Stromal cell of bone marrow (primary cell): ENCODE results near the gene ILDR1.

Experiments used
- DNase-seq: peaks from one replicate; pipeline ENCODE4 v3.0.0-alpha.2; 2012; ENCODE audit warnings: low read depth

Gene ILDR1

DNA sequence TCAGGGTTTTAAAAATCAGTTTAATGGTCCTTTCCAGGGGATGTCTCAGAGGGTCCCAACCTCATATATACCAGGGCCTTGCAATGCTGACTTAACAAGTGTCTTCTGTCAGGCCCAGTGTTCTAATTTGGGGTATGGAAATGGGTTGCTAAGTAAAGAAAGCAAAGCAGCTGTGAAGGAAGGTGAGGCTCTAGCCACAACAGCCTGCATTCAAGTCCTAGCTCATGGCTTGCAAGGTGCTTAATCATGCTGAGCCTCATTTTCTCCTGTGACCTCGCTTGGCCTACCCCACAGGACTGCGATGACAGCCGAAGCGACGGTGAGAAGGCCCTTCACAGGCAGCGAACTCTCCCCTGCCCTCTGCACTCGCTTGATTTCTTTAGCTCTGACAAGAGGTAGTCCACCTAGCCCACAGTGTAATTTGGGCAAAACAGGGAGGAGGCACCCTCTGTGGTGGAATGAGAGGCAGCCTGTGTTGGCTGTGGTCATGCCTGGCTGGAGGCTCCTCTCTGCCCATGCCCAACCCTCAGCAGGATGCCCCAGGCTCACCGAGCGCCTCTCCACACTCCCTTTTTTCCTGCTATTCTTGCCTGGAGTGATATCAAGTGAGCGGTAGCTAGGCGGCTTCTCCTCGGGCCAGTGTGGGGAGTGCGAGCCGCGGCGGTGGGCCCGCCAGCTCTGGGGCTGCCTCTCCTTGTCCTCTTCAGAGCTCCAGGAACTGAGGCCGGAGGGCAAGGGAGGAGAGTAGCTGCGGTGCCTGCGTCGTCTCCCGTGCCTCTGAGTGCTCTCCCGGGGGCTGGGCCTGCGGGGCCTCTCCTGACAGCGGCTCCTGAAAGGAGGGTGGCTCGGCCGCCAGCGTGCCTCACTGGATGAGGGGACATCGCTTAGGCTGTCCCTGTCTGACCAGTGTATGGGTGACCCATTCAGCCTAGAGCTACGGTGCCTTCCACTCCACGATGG lies 29.2 kb downstream of the ILDR1 start:
- no peak for DNase-seq

DNA sequence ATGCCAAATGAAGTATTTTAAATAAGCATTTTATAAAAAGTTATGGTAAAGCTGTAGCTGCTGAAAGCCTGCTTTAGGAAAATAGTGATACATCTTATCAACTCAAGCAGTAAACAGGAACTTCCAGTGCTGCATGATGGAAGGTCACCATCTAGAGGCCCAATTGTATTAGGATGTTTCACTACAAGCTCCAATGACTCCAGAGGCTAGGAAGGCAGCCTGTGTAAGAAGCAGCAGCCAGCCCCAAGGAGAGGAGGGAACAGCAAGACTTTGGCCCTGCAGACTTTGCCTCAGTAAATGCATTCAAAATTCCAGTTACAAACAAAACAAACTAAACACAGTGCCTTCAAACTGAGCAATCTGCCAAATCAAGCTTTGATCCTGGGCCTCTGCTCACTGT lies 32.1 kb downstream of the ILDR1 start:
- DNase-seq: no peak

DNA sequence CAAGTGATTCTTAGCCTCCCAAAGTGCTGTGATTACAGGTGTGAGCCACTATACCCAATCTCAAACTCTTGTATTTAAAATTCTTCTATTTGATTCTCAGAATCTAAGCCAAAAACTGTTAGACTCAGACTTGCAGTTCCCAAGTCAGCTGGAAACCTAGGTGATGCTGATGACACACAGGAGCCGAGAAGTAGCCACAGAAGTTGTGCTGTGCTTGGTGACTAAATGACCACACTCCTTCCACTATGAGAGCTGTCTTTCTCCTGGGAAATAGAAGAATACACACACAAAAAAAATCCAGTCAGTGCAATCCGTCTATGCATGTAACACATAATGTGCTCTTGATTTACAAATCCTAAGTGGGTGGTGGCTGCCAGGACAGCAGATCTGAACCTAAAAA lies 33.9 kb downstream of the ILDR1 start:
- DNase-seq: no peak

DNA sequence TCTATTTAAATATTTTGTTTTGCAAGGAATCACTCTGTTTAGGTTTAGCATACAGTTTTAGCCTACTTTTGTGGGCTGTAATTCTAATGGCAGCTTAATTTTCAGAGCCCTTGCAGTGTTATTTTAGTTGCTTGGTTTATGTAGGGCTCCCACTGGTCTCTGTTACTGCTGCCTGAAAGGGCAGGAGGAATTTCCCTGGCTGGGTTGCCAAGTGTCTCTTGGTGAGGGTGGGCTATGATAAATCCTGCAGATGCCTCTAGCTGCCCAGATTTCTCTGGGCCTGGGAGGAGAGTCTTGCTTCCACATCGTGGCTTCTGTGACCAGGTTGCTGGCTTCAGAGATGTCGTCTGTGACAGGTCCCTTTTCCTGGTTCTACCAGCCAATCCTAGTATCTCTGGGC lies 36.2 kb downstream of the ILDR1 start:
- DNase-seq: no peak

DNA sequence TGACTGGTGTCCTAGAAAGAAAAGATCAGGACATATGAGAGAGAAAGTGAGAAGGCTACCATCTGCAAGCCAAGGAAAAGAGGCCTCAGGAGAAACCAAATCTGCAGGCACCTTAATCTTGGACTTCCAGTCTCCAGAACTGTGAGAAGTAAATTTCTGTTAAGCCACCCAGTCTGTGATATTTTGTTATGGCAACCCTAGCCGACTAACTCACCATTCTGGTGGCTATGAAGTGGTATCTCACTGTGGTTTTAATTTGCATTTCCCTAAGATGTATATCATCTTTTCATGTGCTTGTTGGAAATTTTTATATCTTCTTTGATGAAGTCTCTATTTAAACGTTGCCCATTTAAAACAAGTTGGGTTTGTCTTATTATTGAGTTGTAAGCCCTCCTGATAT lies 40.6 kb downstream of the ILDR1 start:
- no peak for DNase-seq

DNA sequence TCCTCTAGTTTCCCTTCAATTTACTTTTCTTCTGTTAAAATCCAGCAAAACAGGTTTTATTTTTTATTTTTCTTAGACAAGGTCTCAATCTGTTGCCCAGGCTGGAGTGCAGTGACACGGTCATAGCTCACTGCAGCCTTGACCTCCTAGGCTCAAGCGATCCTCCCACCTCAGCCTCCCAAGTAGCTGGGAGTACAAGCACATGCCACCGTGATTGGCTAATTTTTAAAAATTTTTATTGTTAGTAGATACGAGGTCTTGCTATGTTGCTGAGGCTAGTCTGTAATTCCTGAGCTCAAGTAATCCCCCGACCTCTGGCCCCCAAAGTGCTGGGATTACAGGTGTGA lies 41.6 kb downstream of the ILDR1 start:
- no peak for DNase-seq

DNA sequence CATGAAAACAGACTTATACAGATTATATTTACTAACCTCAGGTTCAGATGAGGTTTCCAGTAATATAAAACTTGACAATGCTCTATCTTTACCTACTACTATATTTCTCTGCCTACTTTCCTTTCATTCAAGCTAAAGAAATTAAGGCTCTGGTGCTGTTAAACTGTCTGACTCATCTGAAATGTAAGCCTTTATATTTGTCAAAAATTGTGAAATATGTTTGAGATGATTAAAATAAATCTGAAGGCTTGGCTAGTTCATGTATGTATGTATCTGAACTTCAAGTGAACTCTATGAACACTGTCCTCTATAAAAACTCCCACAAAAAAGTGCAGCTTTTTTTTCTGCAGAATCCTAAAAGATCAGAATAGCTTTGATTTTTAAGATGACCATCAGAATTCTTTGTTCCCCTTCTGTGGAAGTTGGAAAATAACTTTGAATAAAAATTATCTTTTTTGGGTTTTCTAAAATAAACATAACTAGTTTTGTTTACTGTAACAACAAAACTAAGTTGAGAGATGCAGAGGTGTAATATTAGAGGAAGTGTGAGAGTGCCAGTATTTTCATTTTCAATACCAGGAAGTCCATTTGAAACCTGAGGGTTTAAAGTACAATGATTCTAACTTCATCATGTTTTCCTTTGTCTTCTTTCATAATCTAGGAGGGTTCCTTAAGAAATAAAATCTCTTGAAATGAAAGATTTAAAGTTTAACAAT lies 42.2 kb downstream of the ILDR1 start:
- no peak for DNase-seq

DNA sequence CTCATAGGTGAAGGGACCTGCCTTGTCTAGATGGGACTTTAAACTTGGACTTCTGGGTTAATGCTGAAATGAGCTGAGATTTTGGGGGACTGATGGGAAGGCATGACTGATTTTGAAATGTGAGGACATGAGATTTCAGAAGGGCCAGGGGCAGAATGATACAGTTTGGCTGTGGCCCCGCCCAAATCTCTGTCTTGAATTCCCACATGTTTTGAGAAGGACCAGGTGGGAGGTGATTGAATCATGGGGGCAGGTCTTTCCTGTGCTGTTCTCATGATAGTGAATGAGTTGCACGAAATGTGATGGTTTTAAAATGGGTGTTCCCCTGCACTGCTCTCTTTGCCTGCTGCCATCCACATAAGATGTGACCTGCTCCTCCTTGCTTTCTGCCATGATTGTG lies 42.8 kb downstream of the ILDR1 start:
- no peak for DNase-seq

DNA sequence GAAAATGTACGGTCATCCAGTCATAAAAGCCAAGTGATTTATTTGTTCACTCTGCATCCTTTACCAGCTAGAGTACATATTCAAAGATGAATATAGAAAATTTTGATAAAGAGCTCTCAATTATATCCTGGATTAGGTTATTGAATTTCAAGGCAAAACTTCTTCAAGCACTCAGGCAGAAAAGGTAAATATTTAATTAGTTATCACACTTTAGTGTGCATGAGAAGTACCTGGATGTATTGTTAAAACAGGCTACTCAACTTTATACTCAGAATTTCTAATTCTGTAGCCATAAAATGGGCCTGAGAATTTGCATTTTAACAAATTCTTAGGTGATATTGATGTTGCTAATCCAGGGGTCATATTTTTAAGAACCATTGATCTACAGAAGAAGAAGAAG lies 45.3 kb downstream of the ILDR1 start:
- no peak for DNase-seq

DNA sequence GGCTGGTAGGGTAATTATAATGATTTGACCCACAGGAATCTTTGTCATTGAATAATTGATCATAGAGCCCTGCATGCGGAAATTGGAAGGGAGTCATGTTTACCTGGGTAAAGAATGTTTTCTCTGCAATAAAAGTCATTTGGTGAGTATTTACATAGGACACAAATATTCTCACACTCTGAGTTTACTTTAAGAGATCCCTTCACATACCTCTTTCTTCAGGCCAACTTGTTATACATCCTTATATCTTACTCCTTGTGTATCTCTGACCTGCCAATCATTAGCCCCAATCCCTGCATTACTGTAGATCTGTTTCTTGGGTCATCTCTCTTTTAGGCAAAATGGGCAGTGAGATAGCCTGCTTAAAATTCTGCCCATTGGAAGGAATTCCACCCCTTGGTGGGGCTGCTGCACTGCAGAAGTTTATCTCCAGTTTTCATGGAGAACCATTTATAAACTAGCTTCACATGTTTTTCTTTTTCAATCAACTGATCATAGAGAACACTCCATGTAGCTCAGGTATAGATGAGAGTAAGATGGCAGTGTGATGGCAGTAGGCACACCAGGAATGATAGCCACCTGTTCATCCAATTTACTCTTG lies 46.2 kb downstream of the ILDR1 start:
- no peak for DNase-seq

DNA sequence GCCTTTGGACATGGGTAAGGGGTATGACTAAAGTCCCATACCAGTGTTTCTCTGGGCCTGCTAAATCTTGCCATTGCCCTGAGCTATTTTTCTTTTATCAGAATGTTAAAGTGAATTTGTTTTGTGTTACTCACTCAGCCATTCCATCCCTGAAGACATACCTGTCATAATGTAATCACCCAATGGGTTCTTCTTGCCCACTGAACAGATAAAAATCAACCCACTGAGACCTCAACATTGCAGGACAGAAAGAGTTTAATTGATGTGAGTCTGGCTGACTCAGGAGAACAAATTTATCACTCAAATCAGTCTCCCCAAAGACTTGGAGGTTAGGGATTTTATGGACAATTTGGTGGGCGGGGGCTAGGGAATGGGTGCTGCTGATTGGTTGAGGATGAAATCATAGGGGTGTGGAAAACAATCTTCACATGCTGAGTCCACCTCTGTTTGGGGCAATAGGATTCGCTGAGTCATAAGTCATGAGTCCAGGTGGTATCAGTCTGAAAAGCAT lies 47.4 kb downstream of the ILDR1 start:
- DNase-seq: no peak

DNA sequence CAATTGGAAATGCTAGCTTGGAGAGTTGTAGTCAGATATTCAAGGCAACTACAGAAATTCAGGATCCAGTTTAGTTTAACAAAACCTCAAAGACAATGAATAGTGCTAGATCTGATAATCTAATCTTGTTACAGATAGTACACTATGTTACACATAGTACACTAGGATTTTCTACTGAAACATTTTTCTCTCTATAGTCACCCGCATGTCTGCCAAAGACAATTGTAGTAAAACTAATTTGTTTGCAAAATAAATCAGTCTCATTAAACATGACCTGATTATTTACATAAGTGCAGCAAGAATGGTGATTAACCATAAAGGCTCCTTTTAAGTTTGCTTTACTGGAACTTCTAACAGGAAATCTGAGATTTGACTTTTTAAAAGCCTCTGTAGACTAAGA lies 52.0 kb downstream of the ILDR1 start:
- DNase-seq: no peak

DNA sequence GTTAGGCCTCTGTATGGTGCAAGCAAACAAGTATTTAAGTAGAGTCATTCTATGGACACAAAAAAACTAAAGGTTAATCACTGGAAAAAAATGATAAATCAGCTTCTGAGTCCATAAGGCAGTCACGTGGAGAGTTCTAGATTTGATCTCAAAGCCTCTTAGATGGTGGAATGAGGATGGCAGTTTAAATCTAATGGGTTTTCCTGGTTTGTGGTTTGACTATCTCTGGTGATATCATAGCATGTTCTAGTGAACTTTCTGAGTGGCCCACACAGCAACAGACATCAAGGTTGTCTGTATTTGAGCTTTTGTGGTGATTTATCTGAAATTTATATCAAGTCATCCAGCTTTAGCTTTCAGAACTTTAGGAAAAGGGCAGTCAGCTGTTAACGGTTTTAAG lies 52.4 kb downstream of the ILDR1 start:
- no peak for DNase-seq

DNA sequence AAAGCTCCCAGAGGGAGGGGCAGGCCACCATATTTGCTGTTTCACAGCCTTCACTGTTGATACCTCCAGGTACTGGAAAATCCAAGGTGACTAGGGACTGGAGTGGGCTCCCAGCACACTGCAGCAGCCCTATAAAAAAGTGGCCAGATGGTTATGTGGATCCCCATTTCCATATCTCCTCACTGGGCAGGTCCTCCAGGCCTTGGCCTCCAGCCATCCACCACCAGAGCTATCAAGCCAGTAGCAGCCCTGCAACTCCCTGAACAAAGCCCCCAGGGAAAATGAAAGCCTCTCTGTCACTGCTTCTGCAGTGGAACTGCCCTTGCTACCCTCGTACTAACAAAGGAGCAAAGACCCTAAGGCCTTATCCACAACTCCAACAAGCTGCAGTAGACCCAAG lies 58.4 kb downstream of the ILDR1 start:
- DNase-seq: no peak

DNA sequence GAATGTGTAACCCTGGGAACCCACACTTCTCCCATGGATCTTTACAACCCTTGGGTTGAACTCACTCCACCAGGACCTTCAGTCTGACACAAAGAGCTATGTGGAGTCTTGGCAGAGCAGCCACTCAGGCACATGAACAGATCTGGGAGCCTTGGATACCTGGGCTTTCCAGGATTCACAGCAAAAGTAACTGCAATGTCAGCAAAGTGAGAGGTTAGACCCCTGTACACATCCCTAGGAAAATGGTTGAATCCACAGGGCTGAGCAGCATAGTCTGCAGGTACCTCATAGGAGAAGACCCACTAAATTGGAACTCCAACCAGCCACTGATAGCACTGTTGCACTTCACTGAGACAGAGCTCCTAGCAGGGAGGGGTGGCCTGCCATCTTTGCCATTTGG lies 59.6 kb downstream of the ILDR1 start:
- DNase-seq: no peak

DNA sequence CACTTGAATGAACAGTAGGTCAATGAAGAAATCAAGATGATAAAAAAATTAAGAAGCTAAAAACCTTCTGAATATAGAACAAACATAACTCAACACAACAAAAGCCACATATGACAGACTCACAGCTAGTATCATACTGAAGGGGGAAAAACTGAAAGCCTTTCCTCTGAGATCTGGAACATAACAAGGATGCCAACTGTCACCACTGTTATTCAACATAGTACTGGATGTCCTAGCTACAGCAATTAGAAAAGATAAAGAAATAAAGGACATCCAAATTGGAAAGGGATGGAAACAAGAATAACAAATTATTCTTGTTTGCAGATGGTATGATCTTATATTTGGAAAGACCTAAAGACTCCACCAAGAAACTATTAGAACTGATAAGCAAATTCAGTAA lies 60.8 kb downstream of the ILDR1 start:
- DNase-seq: no peak

DNA sequence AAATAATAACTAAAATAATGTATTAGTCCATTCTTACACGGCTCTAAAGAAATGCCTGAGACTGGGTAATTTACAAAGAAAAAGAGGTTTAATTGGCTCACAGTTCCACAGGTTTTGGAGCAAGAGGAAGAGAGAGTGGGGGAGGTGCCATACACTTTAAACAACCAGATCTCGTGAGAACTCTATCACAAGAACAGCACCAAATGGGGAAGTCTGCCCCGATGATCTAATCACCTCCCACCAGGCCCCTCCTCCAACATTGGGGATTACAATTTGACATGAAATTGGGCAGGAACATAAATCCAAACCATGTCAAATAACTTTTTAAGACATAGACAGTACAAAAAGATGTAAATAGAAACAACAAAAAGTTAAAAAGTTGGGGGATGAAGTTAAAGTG lies 63.2 kb downstream of the ILDR1 start:
- DNase-seq: no peak

DNA sequence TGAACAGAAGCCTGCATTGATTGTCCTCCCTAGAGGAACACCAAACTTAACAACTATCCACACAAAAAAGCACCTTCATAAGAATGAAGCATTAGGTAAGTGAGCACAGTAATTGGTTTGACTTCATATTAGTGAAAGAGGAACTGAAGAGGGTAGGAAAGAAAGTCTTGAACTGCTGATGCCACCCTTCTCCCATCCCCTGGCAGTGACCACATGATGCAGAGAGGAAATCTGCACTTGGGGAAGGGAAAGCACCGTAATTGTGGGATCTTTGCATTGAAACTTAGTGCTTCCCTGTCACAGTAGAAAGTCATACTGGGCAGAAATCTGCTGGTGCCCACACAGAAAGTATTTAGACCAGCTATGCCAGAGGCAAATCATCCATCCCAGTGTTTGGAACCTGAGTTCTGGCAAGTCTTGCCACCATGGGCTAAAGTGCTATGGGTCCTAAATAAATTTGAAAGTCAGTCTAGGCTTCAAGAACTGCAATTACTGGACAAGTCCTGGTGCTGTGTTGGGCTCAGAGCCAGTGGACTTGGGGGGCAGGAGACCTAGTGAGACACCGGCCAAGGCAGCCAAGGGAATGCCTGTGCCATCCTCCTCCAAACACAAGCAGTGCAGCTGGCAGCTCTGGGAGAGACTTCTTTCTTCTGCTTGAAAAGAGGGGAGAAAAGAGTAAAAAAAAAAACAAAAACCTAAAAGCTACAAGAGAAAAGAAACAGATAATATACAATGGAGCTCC lies 64.2 kb downstream of the ILDR1 start:
- DNase-seq: no peak

DNA sequence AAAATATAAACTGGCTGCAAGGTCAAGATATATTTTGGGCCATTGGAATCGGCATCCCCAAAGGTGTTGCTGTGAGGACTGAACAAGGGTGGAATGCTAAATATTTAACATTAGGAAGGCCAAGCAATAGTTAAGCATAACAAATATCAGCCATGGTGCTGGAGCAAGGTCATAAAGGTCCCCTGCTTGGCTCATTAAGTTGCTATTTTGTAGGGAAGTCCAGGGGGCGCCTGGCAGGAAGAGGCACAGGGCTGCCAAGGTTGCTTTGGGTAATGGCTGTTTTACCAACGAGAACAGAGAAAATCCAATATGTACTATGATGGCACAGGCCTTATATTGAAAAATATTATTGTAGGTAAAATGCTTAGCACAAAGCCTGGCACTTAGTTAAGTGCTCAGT lies 65.7 kb downstream of the ILDR1 start:
- no peak for DNase-seq

DNA sequence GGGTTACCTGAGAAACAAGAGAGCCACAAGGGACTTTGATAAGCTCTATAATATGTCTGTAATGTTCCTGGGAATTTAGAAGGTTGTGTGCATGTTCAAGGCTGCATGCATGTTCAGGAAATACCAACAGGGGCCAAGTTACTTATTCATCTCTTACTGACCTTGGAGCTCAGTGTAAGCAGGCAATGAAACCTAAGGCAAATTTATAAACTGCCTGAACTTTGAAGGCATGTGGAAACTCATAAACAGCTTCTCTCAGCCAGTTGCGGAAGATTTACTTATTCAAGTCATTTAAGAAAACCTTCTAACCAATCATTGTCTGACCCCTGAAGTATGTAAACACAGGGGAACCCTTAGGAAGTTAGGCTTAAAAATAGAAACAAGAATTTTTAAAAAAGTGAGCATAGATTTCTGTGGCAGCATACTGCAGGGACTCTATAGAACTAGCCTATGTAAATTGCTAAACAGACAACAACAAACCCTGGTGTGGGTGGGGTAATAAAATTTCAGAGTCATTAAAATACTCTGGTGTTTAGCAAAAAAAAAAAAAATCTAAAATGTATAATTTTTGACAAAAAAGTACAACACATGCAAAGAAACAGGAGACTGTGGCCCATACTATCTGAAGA lies 70.6 kb downstream of the ILDR1 start:
- DNase-seq: no peak

DNA sequence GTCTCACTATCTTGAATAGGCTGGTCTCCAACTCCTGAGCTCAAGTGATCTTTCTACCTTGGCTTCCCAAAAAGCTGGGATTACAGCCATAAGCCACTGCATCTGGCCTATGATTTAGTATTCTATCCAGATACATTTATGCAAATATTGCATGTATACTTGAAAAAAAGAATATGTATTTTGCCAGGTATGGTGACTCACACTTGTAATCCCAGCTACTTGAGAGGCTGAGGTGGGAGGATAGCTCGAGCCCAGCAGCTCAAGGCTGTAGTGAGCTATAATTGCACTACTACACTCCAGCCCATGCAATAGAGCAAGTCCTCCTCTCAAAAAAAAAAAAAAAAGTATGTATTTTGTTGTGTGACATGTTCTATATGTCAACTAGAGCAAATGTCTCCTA lies 73.4 kb downstream of the ILDR1 start:
- DNase-seq: no peak

DNA sequence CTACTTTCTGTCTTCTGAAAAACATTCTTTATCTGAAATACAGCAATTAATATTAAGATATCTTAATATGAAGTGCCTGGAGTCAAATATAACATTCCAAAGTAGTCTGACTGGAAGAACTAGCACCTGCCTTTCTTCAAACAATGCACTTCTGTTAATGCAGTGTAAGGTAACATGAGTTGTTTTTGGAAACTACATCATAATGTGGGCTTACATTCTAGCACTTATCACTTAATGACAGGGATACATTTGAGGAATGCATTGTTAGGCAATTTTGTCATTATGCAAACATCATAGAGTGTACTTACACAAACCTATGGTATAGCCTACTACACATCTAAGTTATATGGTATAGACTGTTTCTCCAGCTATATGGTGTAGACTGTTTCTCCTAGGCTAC lies 78.6 kb downstream of the ILDR1 start:
- DNase-seq: no peak
